Left renal cortex interstitium (tissue), 4 donors: ENCODE results near the gene HLA-E. TPM values are rescaled to one million over a fixed set of nuclear protein-coding genes. Genes with fewer than 3 reads are reported as not detected.
"Not testable (repeated sequence)": the region's sequence is repeated elsewhere in the genome, so short reads cannot be mapped to it uniquely, and the experiment has no call there.

Experiments used
- DNase-seq, 4 donors: peaks; one replicate each; pipeline ENCODE4 v3.0.0-alpha.2; 2013; ENCODE audit warnings: low read depth in 4 of 4, low spot score in 2 of 4, missing footprints in 1 of 4
- polyA plus RNA-seq, 4 donors: library from polyadenylated mRNA; unstranded; fragments of 120-200 nt; gene quantifications; one replicate each; pipeline ENCODE4 v1.2.1, GENCODE V29; 2013; ENCODE audit not compliant: insufficient read length in 4 of 4

HLA-E gene
- polyA plus RNA-seq, 4 donors = 94.3 to 137 (median 116) TPM

- no peak for DNase-seq
Measured at GRCh38 chr6:30500421-30501355, 11.4 kb downstream of the HLA-E start.

- no peak for DNase-seq
Measured at GRCh38 chr6:30507849-30508827, 18.8 kb downstream of the HLA-E start.

- DNase-seq = no peak
Measured at GRCh38 chr6:30508890-30509736, 19.8 kb downstream of the HLA-E start.

- DNase-seq = no peak
Measured at GRCh38 chr6:30510419-30511168, 21.3 kb downstream of the HLA-E start.

- DNase-seq = no peak
Measured at GRCh38 chr6:30511169-30511546, 21.8 kb downstream of the HLA-E start.

- DNase-seq = no peak
Measured at GRCh38 chr6:30513451-30513850, 24.1 kb downstream of the HLA-E start.

GRCh38 chr6:30515106-30515505, 25.8 kb downstream of the HLA-E start:
- DNase-seq = no peak

- DNase-seq = peak; percentile 67 to 92 (median 80)
Measured at GRCh38 chr6:30515944-30516753, 26.8 kb downstream of the HLA-E start.

GRCh38 chr6:30516754-30517076, 27.4 kb downstream of the HLA-E start:
- not testable (repeated sequence) for DNase-seq

GRCh38 chr6:30517767-30518504, 28.6 kb downstream of the HLA-E start:
- DNase-seq = not testable (repeated sequence)

GRCh38 chr6:30518505-30519145, 29.3 kb downstream of the HLA-E start:
- DNase-seq = not testable (repeated sequence)

GRCh38 chr6:30520522-30520921, 31.2 kb downstream of the HLA-E start:
- DNase-seq = no peak

- DNase-seq = not testable (repeated sequence)
Measured at GRCh38 chr6:30521082-30521481, 31.8 kb downstream of the HLA-E start.

- DNase-seq = not testable (repeated sequence)
Measured at GRCh38 chr6:30521952-30522351, 32.6 kb downstream of the HLA-E start.

- DNase-seq = not testable (repeated sequence)
Measured at GRCh38 chr6:30526444-30526843, 37.1 kb downstream of the HLA-E start.

GRCh38 chr6:30529349-30529875, 40.1 kb downstream of the HLA-E start:
- not testable (repeated sequence) for DNase-seq

GRCh38 chr6:30530014-30530413, 40.7 kb downstream of the HLA-E start:
- no peak for DNase-seq
